H9 (cell line): ENCODE measurements around the gene CSRNP3. TPM values are rescaled to one million over a fixed set of nuclear protein-coding genes. Genes with fewer than 3 reads are reported as not detected.

Experiments used
- DNase-seq: peaks from one replicate; pipeline ENCODE4 v3.0.0-alpha.2; 2017
- H2AFZ ChIP-seq: one replicate; pipeline ENCODE4 v1.6.1; 2013; ENCODE audit warnings: mild to moderate bottlenecking, low read length, control low read depth, moderate library complexity
- H2AK5ac ChIP-seq: 2 replicates; pipeline ENCODE4 v1.6.1; 2013; ENCODE audit warnings: low read length, control low read depth, mixed read lengths; ENCODE audit not compliant: insufficient read length
- H2BK120ac ChIP-seq: one replicate; pipeline ENCODE4 v1.6.1; 2013; ENCODE audit warnings: low read depth, mild to moderate bottlenecking, low read length, control low read depth, inconsistent platforms; ENCODE audit not compliant: poor library complexity, severe bottlenecking
- H2BK12ac ChIP-seq: 2 replicates; pipeline ENCODE4 v1.6.1; 2013; ENCODE audit warnings: low read length, control low read depth, mixed read lengths, low read depth; ENCODE audit not compliant: insufficient read length
- H2BK15ac ChIP-seq: 2 replicates; pipeline ENCODE4 v1.6.1; 2013; ENCODE audit warnings: low read depth, low read length, control low read depth
- H2BK20ac ChIP-seq: one replicate; pipeline ENCODE4 v1.6.1; 2013; ENCODE audit warnings: low read depth, mild to moderate bottlenecking, low read length, control low read depth, inconsistent platforms; ENCODE audit not compliant: poor library complexity, severe bottlenecking
- H2BK5ac ChIP-seq: 2 replicates; pipeline ENCODE4 v1.6.1; 2013; ENCODE audit warnings: low read length, control low read depth, mixed read lengths; ENCODE audit not compliant: insufficient read length
- H3K14ac ChIP-seq: 2 replicates; pipeline ENCODE4 v1.6.1; 2013; ENCODE audit warnings: low read length, control low read depth; ENCODE audit not compliant: insufficient read depth
- H3K18ac ChIP-seq: 2 replicates; pipeline ENCODE4 v1.6.1; 2013; ENCODE audit warnings: low read depth, mild to moderate bottlenecking, mixed read lengths, low read length, control low read depth; ENCODE audit not compliant: insufficient read length
- H3K23ac ChIP-seq: 2 replicates; pipeline ENCODE4 v1.6.1; 2013; ENCODE audit warnings: low read length, control low read depth, mixed read lengths, low read depth; ENCODE audit not compliant: insufficient read length
- H3K23me2 ChIP-seq: 2 replicates; pipeline ENCODE4 v1.6.1; 2013; ENCODE audit warnings: low read depth, mild to moderate bottlenecking, mixed read lengths, low read length, control low read depth; ENCODE audit not compliant: insufficient read length, poor library complexity, severe bottlenecking
- H3K27ac ChIP-seq: 2 replicates; pipeline ENCODE4 v1.5.1; 2013; ENCODE audit warnings: low read length, control low read depth, mixed read lengths, low read depth; ENCODE audit not compliant: insufficient read length
- H3K27me3 ChIP-seq: 2 replicates; pipeline ENCODE4 v1.6.1; 2013; ENCODE audit warnings: low read length, control low read depth, inconsistent platforms; ENCODE audit not compliant: insufficient read depth
- H3K4ac ChIP-seq: 2 replicates; pipeline ENCODE4 v1.6.1; 2013; ENCODE audit warnings: low read depth, mild to moderate bottlenecking, control low read depth, inconsistent platforms, low read length, moderate library complexity
- H3K4me1 ChIP-seq: 2 replicates; pipeline ENCODE4 v1.6.1; 2013; ENCODE audit warnings: low read length, control low read depth, inconsistent platforms; ENCODE audit not compliant: insufficient read depth
- H3K4me2 ChIP-seq: 2 replicates; pipeline ENCODE4 v1.6.1; 2013; ENCODE audit warnings: low read length, control low read depth, mixed read lengths; ENCODE audit not compliant: insufficient read length, insufficient read depth
- H3K56ac ChIP-seq: 2 replicates; pipeline ENCODE4 v1.6.1; 2013; ENCODE audit warnings: low read depth, mild to moderate bottlenecking, mixed read lengths, low read length, control low read depth; ENCODE audit not compliant: insufficient read length
- H3K79me1 ChIP-seq: 2 replicates; pipeline ENCODE4 v1.6.1; 2013; ENCODE audit warnings: low read depth, mild to moderate bottlenecking, moderate library complexity, low read length, control low read depth, inconsistent platforms; ENCODE audit not compliant: insufficient read depth, poor library complexity, severe bottlenecking
- H3K79me2 ChIP-seq: 2 replicates; pipeline ENCODE4 v1.6.1; 2013; ENCODE audit warnings: low read length, control low read depth, inconsistent platforms; ENCODE audit not compliant: insufficient read depth
- H3K9ac ChIP-seq: 2 replicates; pipeline ENCODE4 v1.6.1; 2013; ENCODE audit warnings: low read length, control low read depth, mixed read lengths; ENCODE audit not compliant: insufficient read length; ENCODE audit errors: extremely low read depth
- H3K9me3 ChIP-seq: one replicate; pipeline ENCODE4 v1.6.1; 2013; ENCODE audit warnings: low read depth, low read length, inconsistent platforms; ENCODE audit not compliant: control insufficient read depth
- H3T11ph ChIP-seq: one replicate; pipeline ENCODE4 v1.6.1; 2013; ENCODE audit warnings: mild to moderate bottlenecking, low read length, control low read depth, inconsistent platforms
- H4K20me1 ChIP-seq: one replicate; pipeline ENCODE4 v1.6.1; 2013; ENCODE audit not compliant: control insufficient read depth, insufficient read length, insufficient read depth
- H4K5ac ChIP-seq: 2 replicates; pipeline ENCODE4 v1.6.1; 2013; ENCODE audit warnings: low read depth, mild to moderate bottlenecking, mixed read lengths, low read length, control low read depth; ENCODE audit not compliant: insufficient read length
- H4K8ac ChIP-seq: replicated peaks from 2 replicates; pipeline ENCODE4 v1.6.1; 2013; ENCODE audit warnings: low read length, control low read depth, mixed read lengths, low read depth; ENCODE audit not compliant: insufficient read length
- H4K91ac ChIP-seq: 2 replicates; pipeline ENCODE4 v1.6.1; 2013; ENCODE audit warnings: low read depth, mild to moderate bottlenecking, moderate library complexity, mixed read lengths, low read length, control low read depth; ENCODE audit not compliant: insufficient read length
- H3K27ac Mint-ChIP-seq, 3 experiments: 2 replicates in 2 of 3; 3 replicates in 1 of 3; pipeline ENCODE4 v1.8.0; 2020 to 2021; ENCODE audit warnings: mixed read lengths in 3 of 3, mild to moderate bottlenecking in 1 of 3, moderate library complexity in 1 of 3
- H3K27me3 Mint-ChIP-seq: 2 replicates; pipeline ENCODE4 v1.8.0; 2021; ENCODE audit warnings: low read depth, mild to moderate bottlenecking, moderate library complexity, mixed read lengths
- H3K36me3 Mint-ChIP-seq, 3 experiments: 2 replicates in 2 of 3; 3 replicates in 1 of 3; pipeline ENCODE4 v1.8.0; 2020 to 2021; ENCODE audit warnings: low read depth in 3 of 3, mixed read lengths in 3 of 3; ENCODE audit not compliant: insufficient read depth in 1 of 3
- H3K4me1 Mint-ChIP-seq, 2 experiments: 2 replicates each; pipeline ENCODE4 v1.8.0; 2020; ENCODE audit warnings: mixed read lengths in 2 of 2
- H3K4me3 Mint-ChIP-seq, 2 experiments: 2 replicates in 1 of 2; 3 replicates in 1 of 2; pipeline ENCODE4 v1.8.0; 2020 to 2021; ENCODE audit warnings: mild to moderate bottlenecking in 2 of 2, mixed read lengths in 2 of 2, moderate library complexity in 1 of 2
- H3K9me3 Mint-ChIP-seq, 2 experiments: 2 replicates in 1 of 2; 3 replicates in 1 of 2; pipeline ENCODE4 v1.8.0; 2020; ENCODE audit warnings: mild to moderate bottlenecking in 2 of 2, mixed read lengths in 2 of 2, moderate library complexity in 1 of 2
- WGBS: extraction: QIAGEN DNeasy Blood & Tissue Kit; methylation state at CpG from one replicate; pipeline ENCODE4 v1.1.7; 2013; ENCODE audit warnings: missing lambda C conversion rate, low lambda C conversion rate, mixed read lengths; ENCODE audit not compliant: insufficient read length; ENCODE audit errors: extremely low coverage; 5-methylcytosine and 5-hydroxymethylcytosine counted together
- total RNA-seq: library from RNA; stranded (reverse); gene quantifications from 2 replicates; pipeline ENCODE4 v1.2.1, GENCODE V29; 2021
- TF ChIP-seq, protein P1 (sequence below): fragments of 200-600 bp; sonication (generic); conservative IDR thresholded peaks from 3 replicates; pipeline ENCODE4 v1.8.0; 2021; ENCODE audit warnings: antibody characterized with exemption, mild to moderate bottlenecking

CSRNP3 gene
- total RNA-seq, 1 experiment from 2014 or later = 3.6 TPM

DNA sequence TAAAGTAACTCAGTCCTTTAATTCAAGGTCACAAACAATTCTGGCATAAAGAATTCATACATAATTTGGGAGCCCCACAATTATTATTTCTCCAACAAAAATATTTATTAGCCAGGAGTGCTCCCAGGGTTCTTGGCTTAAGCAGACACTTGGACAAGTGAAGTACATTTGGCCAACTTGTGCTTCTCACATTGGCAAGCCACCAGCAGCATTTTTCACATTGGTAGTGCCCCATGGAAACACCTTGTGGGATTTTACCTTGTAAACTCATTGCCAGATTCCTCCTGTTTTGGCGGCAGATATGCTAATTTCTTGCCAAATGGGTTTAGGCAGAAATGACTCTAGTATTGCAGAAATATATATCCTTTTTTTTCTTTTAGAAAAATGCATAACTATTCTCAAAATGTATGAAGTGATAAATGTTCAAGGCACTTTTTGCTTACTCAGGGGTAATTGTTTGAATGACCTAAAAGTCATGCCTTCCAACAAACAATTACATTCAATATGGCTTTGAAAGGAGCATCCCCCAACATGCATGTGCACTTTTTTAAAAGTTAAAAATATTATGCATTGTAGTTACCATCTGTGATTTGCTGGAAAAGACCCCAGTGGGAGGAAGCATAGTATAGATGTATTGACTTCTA lies 113.5 kb downstream of the CSRNP3 start:
- Mint-ChIP-seq H3K36me3 (no peaks in the 10 kb centered on the region; a peak in 1 of 7 replicates), H3K4me1 (peaks cover 19 to 29% of the 10 kb centered on the region in 2 experiments), H3K9me3 (no peaks in the 10 kb centered on the region), H3K27me3 (no peaks in the 10 kb centered on the region), H3K27ac (no peak overlapping the region), H3K4me3 (no peak overlapping the region)
- no CpG with 5 or more reads among the region's 1 CpG for WGBS
- no peaks in the 10 kb centered on the region for H3K79me2 ChIP-seq
- no peak overlapping the region for H2BK12ac ChIP-seq
- H3K4me1 ChIP-seq = peaks cover 3% of the 10 kb centered on the region; the same call in 1 of the 2 replicates
- no peak overlapping the region for H3K9ac ChIP-seq
- no peak overlapping the region for H3K18ac ChIP-seq
- no peak overlapping the region for H2BK20ac ChIP-seq
- H2BK5ac ChIP-seq = no peak overlapping the region
- H3K79me1 ChIP-seq = no peaks in the 10 kb centered on the region
- H3K23ac ChIP-seq = no peak overlapping the region
- H3K9me3 ChIP-seq = no peaks in the 10 kb centered on the region
- no peak overlapping the region for H4K5ac ChIP-seq
- H3K4me2 ChIP-seq = no peak overlapping the region
- no peak overlapping the region for H3K56ac ChIP-seq
- no peak overlapping the region for H3T11ph ChIP-seq
- no peak overlapping the region for H4K8ac ChIP-seq
- no peak overlapping the region for H3K14ac ChIP-seq
- H2AFZ ChIP-seq = no peak overlapping the region
- no peaks in the 10 kb centered on the region for H4K20me1 ChIP-seq
- TF ChIP-seq, protein P1, sequence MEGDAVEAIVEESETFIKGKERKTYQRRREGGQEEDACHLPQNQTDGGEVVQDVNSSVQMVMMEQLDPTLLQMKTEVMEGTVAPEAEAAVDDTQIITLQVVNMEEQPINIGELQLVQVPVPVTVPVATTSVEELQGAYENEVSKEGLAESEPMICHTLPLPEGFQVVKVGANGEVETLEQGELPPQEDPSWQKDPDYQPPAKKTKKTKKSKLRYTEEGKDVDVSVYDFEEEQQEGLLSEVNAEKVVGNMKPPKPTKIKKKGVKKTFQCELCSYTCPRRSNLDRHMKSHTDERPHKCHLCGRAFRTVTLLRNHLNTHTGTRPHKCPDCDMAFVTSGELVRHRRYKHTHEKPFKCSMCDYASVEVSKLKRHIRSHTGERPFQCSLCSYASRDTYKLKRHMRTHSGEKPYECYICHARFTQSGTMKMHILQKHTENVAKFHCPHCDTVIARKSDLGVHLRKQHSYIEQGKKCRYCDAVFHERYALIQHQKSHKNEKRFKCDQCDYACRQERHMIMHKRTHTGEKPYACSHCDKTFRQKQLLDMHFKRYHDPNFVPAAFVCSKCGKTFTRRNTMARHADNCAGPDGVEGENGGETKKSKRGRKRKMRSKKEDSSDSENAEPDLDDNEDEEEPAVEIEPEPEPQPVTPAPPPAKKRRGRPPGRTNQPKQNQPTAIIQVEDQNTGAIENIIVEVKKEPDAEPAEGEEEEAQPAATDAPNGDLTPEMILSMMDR = no peak
- H4K91ac ChIP-seq = no peak overlapping the region
- no peak overlapping the region for H3K4ac ChIP-seq
- H3K27me3 ChIP-seq = no peaks in the 10 kb centered on the region
- no peaks in the 10 kb centered on the region for H3K23me2 ChIP-seq
- no peak overlapping the region for H2BK15ac ChIP-seq
- no peak overlapping the region for H3K27ac ChIP-seq
- no peak overlapping the region for H2AK5ac ChIP-seq
- no peak for DNase-seq
- H2BK120ac ChIP-seq = no peak overlapping the region
